ENCODE data around the gene CNNM3. TPM values are rescaled to one million over a fixed set of nuclear protein-coding genes. Genes with fewer than 3 reads are reported as not detected.
A peak's percentile ranks its signal among the peaks of the same experiment; 100 is the strongest.

The CNNM3 gene
- total RNA-seq, 6 experiments from 2014 or later = 6.3 to 10.0 (median 8.5) TPM

GRCh38 chr2:96848264-96848663 is 32.2 kb downstream of the CNNM3 start:
- no peaks in the 10 kb centered on the region for H3K4me1 Mint-ChIP-seq (ENCODE audit: low read depth)
- no peak for DNase-seq
- H3K9me3 Mint-ChIP-seq = no peaks in the 10 kb centered on the region
- H3K36me3 Mint-ChIP-seq (ENCODE audit: low read depth) = peaks cover 8% of the 10 kb centered on the region
- no peak overlapping the region for H3K4me3 Mint-ChIP-seq
- H3K27ac Mint-ChIP-seq = no peak overlapping the region
- H3K27me3 Mint-ChIP-seq (ENCODE audit: insufficient read depth) = no peaks in the 10 kb centered on the region; the same call in 1 of the 2 replicates
- TF ChIP-seq CTCF (IDR thresholded peaks at IDR 0.05) = no peak

GRCh38 chr2:96852667-96853066 is 36.6 kb downstream of the CNNM3 start:
- no peak overlapping the region for H3K4me3 Mint-ChIP-seq
- peaks cover 16% of the 10 kb centered on the region for H3K4me1 Mint-ChIP-seq (ENCODE audit: low read depth)
- no peak for DNase-seq
- no peaks in the 10 kb centered on the region; the same call in 1 of the 2 replicates for H3K27me3 Mint-ChIP-seq (ENCODE audit: insufficient read depth)
- peaks cover 10% of the 10 kb centered on the region for H3K36me3 Mint-ChIP-seq (ENCODE audit: low read depth)
- H3K9me3 Mint-ChIP-seq = no peaks in the 10 kb centered on the region
- H3K27ac Mint-ChIP-seq = no peak overlapping the region
- no peak for TF ChIP-seq CTCF (IDR thresholded peaks at IDR 0.05)

GRCh38 chr2:96853321-96853720 is 37.3 kb downstream of the CNNM3 start:
- TF ChIP-seq CTCF (IDR thresholded peaks at IDR 0.05) = no peak
- no peak overlapping the region for H3K27ac Mint-ChIP-seq
- no peak for DNase-seq
- H3K27me3 Mint-ChIP-seq (ENCODE audit: insufficient read depth) = no peaks in the 10 kb centered on the region; the same call in 1 of the 2 replicates
- no peak overlapping the region for H3K4me3 Mint-ChIP-seq
- H3K4me1 Mint-ChIP-seq (ENCODE audit: low read depth) = peaks cover 16% of the 10 kb centered on the region
- H3K9me3 Mint-ChIP-seq = no peaks in the 10 kb centered on the region
- peaks cover 10% of the 10 kb centered on the region for H3K36me3 Mint-ChIP-seq (ENCODE audit: low read depth)

- Mint-ChIP-seq H3K4me1 (ENCODE audit: low read depth) (peaks cover 16% of the 10 kb centered on the region), H3K27ac (peak overlapping the region; percentile 38), H3K27me3 (ENCODE audit: insufficient read depth) (peaks cover 3% of the 10 kb centered on the region), H3K4me3 (peak overlapping the region; percentile 88), H3K9me3 (no peaks in the 10 kb centered on the region), H3K36me3 (ENCODE audit: low read depth) (peaks cover 10% of the 10 kb centered on the region)
- TF ChIP-seq CTCF (IDR thresholded peaks at IDR 0.05) = no peak
- DNase-seq = peak; percentile 27
Measured at GRCh38 chr2:96856776-96857666, 41.0 kb downstream of the CNNM3 start.

- Mint-ChIP-seq H3K36me3 (ENCODE audit: low read depth) (peaks cover 6% of the 10 kb centered on the region), H3K4me1 (ENCODE audit: low read depth) (peaks cover 16% of the 10 kb centered on the region), H3K27me3 (ENCODE audit: insufficient read depth) (peaks cover 3% of the 10 kb centered on the region), H3K4me3 (peak within 1 kb of the TSS; percentile 88), H3K27ac (peak within 1 kb of the TSS; percentile 38), H3K9me3 (no peaks in the 10 kb centered on the region)
- DNase-seq = peak; percentile 97
- peak; percentile 81 for TF ChIP-seq CTCF (IDR thresholded peaks at IDR 0.05)
Measured at GRCh38 chr2:96857667-96858372, 41.8 kb downstream of the CNNM3 start, which contains the start of gene ANKRD39. TSS of gene ANKRD39 (minus strand) at chr2:96858016. CDS start at chr2:96857987, 29 bp downstream.

Measured in HFFc6 (cell line).